H1 (cell line): ENCODE results near the gene FGF1. TPM values are rescaled to one million over a fixed set of nuclear protein-coding genes. Genes with fewer than 3 reads are reported as not detected.

ENCODE experiments used
- JUN ChIP-seq: IDR thresholded peaks from 2 replicates; pipeline ENCODE4 v1.6.1; 2011; ENCODE audit warnings: low read depth, mild to moderate bottlenecking, improper control_type of control experiment, low read length
- SAP30 ChIP-seq: fragments of 300-600 bp; sonication (generic); IDR thresholded peaks from 2 replicates; pipeline ENCODE4 v1.7.1; 2012; ENCODE audit warnings: low read length, moderate library complexity, mild to moderate bottlenecking, inconsistent platforms; ENCODE audit not compliant: insufficient read depth, insufficient replicate concordance
- TEAD4 ChIP-seq: IDR thresholded peaks from 2 replicates; pipeline ENCODE4 v1.6.1; 2012; ENCODE audit warnings: low read depth, low read length, inconsistent platforms, mixed read lengths
- ZNF274 ChIP-seq: IDR thresholded peaks from 2 replicates; pipeline ENCODE4 v1.7.0; 2012; ENCODE audit warnings: low read length, borderline replicate concordance; ENCODE audit errors: extremely low read depth
- polyA plus RNA-seq, 7 experiments: library from polyadenylated mRNA; depleted of rRNA in 3 of 7; stranded (reverse) in 5 of 7; unstranded in 2 of 7; fragments of >200 nt in 5 of 7; fragments of 200-250 nt in 2 of 7; gene quantifications; 1 replicate in 5 of 7; 2 replicates in 1 of 7; 4 replicates in 1 of 7; pipeline versions ENCODE4 v1.2.1 to v1.2.3, GENCODE V29; 2011 to 2013; ENCODE audit warnings: missing spikeins in 2 of 7, mixed read lengths in 2 of 7
- total RNA-seq: library from RNA; stranded (reverse); fragmentation: NEBNext Ultra II Directional; extraction: Animal tissue kit (Norgen Biotek cat#: 25700); gene quantifications from 2 replicates; pipeline ENCODE4 v1.2.1, GENCODE V29; 2021

The FGF1 gene
- total and polyA plus RNA-seq, 2 of the 8 experiments (the other 6 are each of a cell fraction or from before 2014, with no cell fraction given): 0.30 to 0.50 TPM

DNA sequence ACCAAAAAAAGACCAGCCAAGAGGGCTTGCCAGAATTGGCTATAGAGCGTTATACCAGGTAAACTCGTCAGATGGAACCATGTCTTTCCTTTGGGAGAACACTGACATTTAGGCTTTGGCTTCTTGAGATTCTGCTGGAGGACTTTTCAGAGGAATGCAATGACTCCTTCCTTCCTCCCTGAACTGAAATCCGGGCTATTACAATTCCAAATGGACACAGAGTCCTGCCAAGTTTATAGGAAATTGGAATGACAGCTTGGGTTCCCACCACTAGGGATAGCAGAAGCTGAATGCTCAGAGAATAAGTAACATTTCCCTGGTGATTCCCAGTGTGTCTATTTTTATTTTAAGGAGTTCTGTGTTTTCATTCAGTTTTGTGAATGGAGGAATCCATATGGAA lies 143.0 kb downstream of the FGF1 start (continued):
- TF ChIP-seq SAP30: no peak
- no peak for TF ChIP-seq JUN
- no peak for TF ChIP-seq TEAD4
- TF ChIP-seq ZNF274: no peak

Other genes starting within 250 kb of the FGF1 start
- gene ARHGAP26, start 84.3 kb upstream of the FGF1 start, total RNA-seq: 20.6 and 24.8 TPM in 2 replicates
- 7.1 and 8.4 TPM in 2 replicates for gene ARHGAP26, start 84.3 kb upstream of the FGF1 start, polyA plus RNA-seq (2011; rRNA removed)